GM23338 (cell line): ENCODE results near the gene TESMIN.

Experiments used
- CREB1 ChIP-seq: fragments of 250-450 bp; sonication (Bioruptor Pico); IDR thresholded peaks from 2 replicates; pipeline ENCODE4 v1.5.0; 2020; ENCODE audit warnings: low read depth, mild to moderate bottlenecking, moderate library complexity
- ETS1 ChIP-seq: IDR thresholded peaks from 2 replicates; pipeline ENCODE4 v1.6.1; 2016; ENCODE audit warnings: antibody characterized with exemption
- EZH2 ChIP-seq: fragments of 200-600 bp; sonication (generic); IDR thresholded peaks from one replicate; pipeline ENCODE4 v1.8.0; 2017; ENCODE audit warnings: antibody characterized with exemption, mild to moderate bottlenecking, low read depth; ENCODE audit not compliant: unreplicated experiment
- EZH2phosphoT487 ChIP-seq: fragments of 200-600 bp; sonication (generic); IDR thresholded peaks from one replicate; pipeline ENCODE4 v1.8.1; 2018; ENCODE audit warnings: antibody characterized with exemption; ENCODE audit not compliant: unreplicated experiment
- JUNB ChIP-seq: IDR thresholded peaks from one replicate; pipeline ENCODE4 v1.6.1; 2016; ENCODE audit warnings: antibody characterized with exemption; ENCODE audit not compliant: unreplicated experiment
- POLR2AphosphoS5 ChIP-seq: IDR thresholded peaks from 2 replicates; pipeline ENCODE4 v1.6.1; 2016; ENCODE audit warnings: antibody characterized with exemption, low read depth
- REST ChIP-seq: IDR thresholded peaks from one replicate; pipeline ENCODE4 v1.6.1; 2018; ENCODE audit warnings: antibody characterized with exemption; ENCODE audit not compliant: unreplicated experiment
- ZNF331 ChIP-seq: fragments of 250-450 bp; sonication (Bioruptor Pico); IDR thresholded peaks from 2 replicates; pipeline ENCODE4 v1.5.0; 2020; ENCODE audit warnings: low read depth, mild to moderate bottlenecking, moderate library complexity
- TF ChIP-seq, protein P1 (sequence below), 2 experiments: fragments of 200-600 bp in 1 of 2; sonication (generic) in 1 of 2; conservative IDR thresholded peaks; 2 replicates each; pipeline versions ENCODE4 v1.5.1 to v1.6.1; 2016 to 2017; ENCODE audit warnings: antibody characterized with exemption in 2 of 2, low read depth in 2 of 2, mild to moderate bottlenecking in 2 of 2, moderate library complexity in 1 of 2

- TF ChIP-seq, protein P1, sequence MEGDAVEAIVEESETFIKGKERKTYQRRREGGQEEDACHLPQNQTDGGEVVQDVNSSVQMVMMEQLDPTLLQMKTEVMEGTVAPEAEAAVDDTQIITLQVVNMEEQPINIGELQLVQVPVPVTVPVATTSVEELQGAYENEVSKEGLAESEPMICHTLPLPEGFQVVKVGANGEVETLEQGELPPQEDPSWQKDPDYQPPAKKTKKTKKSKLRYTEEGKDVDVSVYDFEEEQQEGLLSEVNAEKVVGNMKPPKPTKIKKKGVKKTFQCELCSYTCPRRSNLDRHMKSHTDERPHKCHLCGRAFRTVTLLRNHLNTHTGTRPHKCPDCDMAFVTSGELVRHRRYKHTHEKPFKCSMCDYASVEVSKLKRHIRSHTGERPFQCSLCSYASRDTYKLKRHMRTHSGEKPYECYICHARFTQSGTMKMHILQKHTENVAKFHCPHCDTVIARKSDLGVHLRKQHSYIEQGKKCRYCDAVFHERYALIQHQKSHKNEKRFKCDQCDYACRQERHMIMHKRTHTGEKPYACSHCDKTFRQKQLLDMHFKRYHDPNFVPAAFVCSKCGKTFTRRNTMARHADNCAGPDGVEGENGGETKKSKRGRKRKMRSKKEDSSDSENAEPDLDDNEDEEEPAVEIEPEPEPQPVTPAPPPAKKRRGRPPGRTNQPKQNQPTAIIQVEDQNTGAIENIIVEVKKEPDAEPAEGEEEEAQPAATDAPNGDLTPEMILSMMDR (conservative IDR thresholded peaks at IDR 0.05; ENCODE audit: low read depth in 2 of 2), result no peak
- TF ChIP-seq EZH2phosphoT487 (no peak), POLR2AphosphoS5 (no peak), ZNF331 (CRISPR knock-in tag) (no peak), JUNB (no peak), REST (no peak), ETS1 (no peak), EZH2 (no peak), CREB1 (no peak)
These were observed 16.2 kb downstream of the TESMIN start for GRCh38 chr11:68735125-68735524.
